GM12878 (cell line): ENCODE measurements around the gene ADGRB2. TPM values are rescaled to one million over a fixed set of nuclear protein-coding genes. Genes with fewer than 3 reads are reported as not detected.

Source experiments
- ATAC-seq: fragments of 200-7000 bp; cut with Tn5 transposase; 3 replicates; pipeline ENCODE4 v1.9.1; 2020; ENCODE audit warnings: mild to moderate bottlenecking, moderate library complexity
- BruUV-seq: library from RNA; stranded (reverse); fragments of 400-500 nt; replicated peaks from 2 replicates; lab custom pipeline; 2021; lab: Mats Ljungman, UMichigan
- CTCF ChIA-PET: fragments of 300-600 bp; sonication (Branson Sonifier 250); formaldehyde crosslinking; extraction: SDS; loops from one replicate; lab custom pipeline; 2021; ENCODE audit warnings: inconsistent platforms; lab: Yijun Ruan, JAX
- POLR2A ChIA-PET: fragments of 350-600 bp; formaldehyde crosslinking; extraction: SDS; loops from one replicate; lab custom pipeline; 2021; ENCODE audit warnings: inconsistent platforms; lab: Charles Lee
- RAD21 ChIA-PET: fragments of 300-600 bp; sonication (Branson Sonifier 250); formaldehyde crosslinking; loops from one replicate; lab custom pipeline; 2023; ENCODE audit warnings: antibody characterized with exemption; ENCODE audit not compliant: unreplicated experiment; lab: Charles Lee
- SMC1A ChIA-PET: fragments of 300-600 bp; sonication (Branson Sonifier 250); formaldehyde crosslinking; loops from one replicate; lab custom pipeline; 2023; ENCODE audit not compliant: unreplicated experiment, uncharacterized antibody; lab: Charles Lee
- DNase-seq: peaks from one replicate; pipeline ENCODE4 v3.0.0-alpha.2; 2011; ENCODE audit warnings: low read depth, low spot score
- FAIRE-seq: peaks from 3 replicates; lab custom pipeline; 2011; peaks lifted over from hg19 to GRCh38; lab: Jason Lieb, UNC
- H2AFZ ChIP-seq: 2 replicates; pipeline ENCODE4 v1.6.0; 2011; ENCODE audit warnings: low read depth, low read length, control low read depth; ENCODE audit not compliant: control insufficient read depth
- H3K27ac ChIP-seq: 2 replicates; pipeline ENCODE4 v1.5.1; 2011; ENCODE audit warnings: control low read depth; ENCODE audit not compliant: control insufficient read depth, insufficient read depth
- H3K27me3 ChIP-seq, 2 experiments: replicated peaks in 1 of 2; 2 replicates each; pipeline versions ENCODE4 v1.6.0 to v1.6.1; 2011; ENCODE audit warnings: low read length in 1 of 2; ENCODE audit not compliant: control insufficient read depth in 2 of 2, insufficient read depth in 2 of 2
- H3K36me3 ChIP-seq, 2 experiments: 2 replicates each; pipeline ENCODE4 v1.5.1; 2011; ENCODE audit warnings: low read length in 1 of 2; ENCODE audit not compliant: control insufficient read depth in 2 of 2, insufficient read depth in 2 of 2
- H3K4me1 ChIP-seq: 2 replicates; pipeline ENCODE4 v1.6.1; 2011; ENCODE audit warnings: mild to moderate bottlenecking, low read length, moderate library complexity, mixed read lengths; ENCODE audit not compliant: control insufficient read depth, insufficient read depth
- H3K4me2 ChIP-seq: 2 replicates; pipeline ENCODE4 v1.6.0; 2011; ENCODE audit warnings: control low read depth; ENCODE audit not compliant: control insufficient read depth, insufficient read depth
- H3K4me3 ChIP-seq: fragments of 200-600 bp; sonication (generic); 2 replicates; pipeline ENCODE4 v1.5.1; 2016
- H3K79me2 ChIP-seq: 2 replicates; pipeline ENCODE4 v1.6.0; 2011; ENCODE audit warnings: low read length; ENCODE audit not compliant: control insufficient read depth, insufficient read depth
- H3K9ac ChIP-seq: 2 replicates; pipeline ENCODE4 v1.8.0; 2011; ENCODE audit warnings: low read length, control low read depth, mixed read lengths; ENCODE audit not compliant: control insufficient read depth, insufficient read depth
- H3K9me3 ChIP-seq: replicated peaks from 3 replicates; pipeline ENCODE4 v1.5.1; 2011; ENCODE audit warnings: mild to moderate bottlenecking, low read length; ENCODE audit not compliant: control insufficient read depth, insufficient read depth
- H4K20me1 ChIP-seq: 2 replicates; pipeline ENCODE4 v1.6.0; 2011; ENCODE audit not compliant: control insufficient read depth, insufficient read depth
- CBFB ChIP-seq: IDR thresholded peaks from 2 replicates; pipeline ENCODE4 v1.6.1; 2016; ENCODE audit warnings: antibody characterized with exemption, low read depth
- CBX5 ChIP-seq: sonication (generic); IDR thresholded peaks from 2 replicates; pipeline ENCODE4 v1.6.1; 2016; ENCODE audit warnings: low read depth, moderate library complexity, mild to moderate bottlenecking, inconsistent platforms
- CEBPB ChIP-seq, 2 experiments: fragments of 150-350 bp in 1 of 2; IDR thresholded peaks; 2 replicates each; pipeline ENCODE4 v1.6.1; 2012 to 2014; ENCODE audit warnings: low read depth in 2 of 2, low read length in 2 of 2, borderline replicate concordance in 1 of 2, inconsistent platforms in 1 of 2
- DPF2 ChIP-seq: fragments of 450-650 bp; IDR thresholded peaks from 2 replicates; pipeline ENCODE4 v1.6.1; 2017; ENCODE audit warnings: mild to moderate bottlenecking
- EGR1 ChIP-seq, 2 experiments: IDR thresholded peaks; 1 replicate in 1 of 2; 2 replicates in 1 of 2; pipeline ENCODE4 v1.6.1; 2011 to 2012; ENCODE audit warnings: low read depth in 2 of 2, low read length in 2 of 2, borderline replicate concordance in 1 of 2, mild to moderate bottlenecking in 1 of 2, moderate library complexity in 1 of 2
- FOS ChIP-seq: IDR thresholded peaks from 3 replicates; pipeline ENCODE4 v1.6.1; 2011; ENCODE audit warnings: borderline replicate concordance; ENCODE audit not compliant: insufficient read length; ENCODE audit errors: extremely low read depth
- JUNB ChIP-seq: IDR thresholded peaks from 2 replicates; pipeline ENCODE4 v1.6.1; 2016; ENCODE audit warnings: antibody characterized with exemption, mild to moderate bottlenecking
- NFIC ChIP-seq: IDR thresholded peaks from 2 replicates; pipeline ENCODE4 v1.6.1; 2012; ENCODE audit warnings: low read depth, mild to moderate bottlenecking, inconsistent platforms, low read length, moderate library complexity
- PAX5 ChIP-seq: IDR thresholded peaks from 2 replicates; pipeline ENCODE4 v1.6.1; 2011; ENCODE audit warnings: low read depth, low read length, borderline replicate concordance
- POU2F2 ChIP-seq: IDR thresholded peaks from 3 replicates; pipeline ENCODE4 v1.6.1; 2011; ENCODE audit warnings: low read depth, mild to moderate bottlenecking, low read length, borderline replicate concordance
- SRF ChIP-seq, 2 experiments: IDR thresholded peaks; 2 replicates each; pipeline ENCODE4 v1.6.1; 2011; ENCODE audit warnings: low read depth in 2 of 2, low read length in 2 of 2, mild to moderate bottlenecking in 1 of 2, moderate library complexity in 1 of 2
- TARDBP ChIP-seq: IDR thresholded peaks from 2 replicates; pipeline ENCODE4 v1.6.1; 2016; ENCODE audit warnings: borderline replicate concordance
- WGBS: methylation state at CpG from one replicate; pipeline ENCODE4 v1.1.6; 2016; ENCODE audit warnings: low lambda C conversion rate; ENCODE audit not compliant: insufficient replicate concordance, insufficient coverage; ENCODE audit errors: missing lambda C conversion rate; 5-methylcytosine and 5-hydroxymethylcytosine counted together
- in situ Hi-C: fragments of 300-500 bp; cut with MboI; formaldehyde crosslinking; loops from 9 replicates; pipeline ENCODE4 v1.14.3; 2018; ENCODE audit warnings: mixed read lengths
- intact Hi-C: fragments of 100-400 bp; cut with micrococcal nuclease; formaldehyde crosslinking; loops from one replicate; pipeline ENCODE4 v1.14.2; 2022; ENCODE audit not compliant: unreplicated experiment
- polyA plus RNA-seq, 11 experiments: library from polyadenylated mRNA; depleted of rRNA in 4 of 11; unstranded in 6 of 11; stranded (reverse) in 5 of 11; fragments of >200 nt; fragmentation: Nextera tagmentation in 4 of 11; fragmentation: Illumina TruSeq in 1 of 11; extraction: Ambion mirVana in 4 of 11; extraction: Trizol in 1 of 11; gene quantifications; 1 replicate in 1 of 11; 2 replicates in 10 of 11; pipeline versions ENCODE4 v1.2.1 to v1.2.3, GENCODE V29; 2011 to 2016; ENCODE audit warnings: inconsistent platforms in 2 of 11, missing spikeins in 2 of 11, low read depth in 1 of 11
- total RNA-seq, 4 experiments: library from RNA; depleted of rRNA in 3 of 4; stranded (reverse); fragments of >200 nt in 3 of 4; fragmentation: Illumina TruSeq in 1 of 4; extraction: Trizol in 1 of 4; gene quantifications; 2 replicates each; pipeline versions ENCODE4 v1.2.1 to v1.2.3, GENCODE V29; 2013 to 2021
- TF ChIP-seq, protein P1 (sequence below): fragments of 450-650 bp; formaldehyde crosslinking; IDR thresholded peaks from 2 replicates; pipeline ENCODE4 v1.5.0; 2022; ENCODE audit warnings: mild to moderate bottlenecking, missing genetic modification characterization
- TF ChIP-seq, protein P2 (sequence below): fragments of 450-650 bp; IDR thresholded peaks from 2 replicates; pipeline ENCODE4 v1.6.1; 2016; ENCODE audit warnings: mild to moderate bottlenecking
- TF ChIP-seq, protein P3 (sequence below): fragments of 450-650 bp; IDR thresholded peaks from 2 replicates; pipeline ENCODE4 v1.6.1; 2016; ENCODE audit warnings: mild to moderate bottlenecking

ADGRB2 gene
- total and polyA plus RNA-seq, 10 of the 15 experiments (the other 5 are each of a cell fraction or from before 2014, with no cell fraction given) = 0.11 to 0.33 (median 0.18) TPM; not detected in 4

DNA sequence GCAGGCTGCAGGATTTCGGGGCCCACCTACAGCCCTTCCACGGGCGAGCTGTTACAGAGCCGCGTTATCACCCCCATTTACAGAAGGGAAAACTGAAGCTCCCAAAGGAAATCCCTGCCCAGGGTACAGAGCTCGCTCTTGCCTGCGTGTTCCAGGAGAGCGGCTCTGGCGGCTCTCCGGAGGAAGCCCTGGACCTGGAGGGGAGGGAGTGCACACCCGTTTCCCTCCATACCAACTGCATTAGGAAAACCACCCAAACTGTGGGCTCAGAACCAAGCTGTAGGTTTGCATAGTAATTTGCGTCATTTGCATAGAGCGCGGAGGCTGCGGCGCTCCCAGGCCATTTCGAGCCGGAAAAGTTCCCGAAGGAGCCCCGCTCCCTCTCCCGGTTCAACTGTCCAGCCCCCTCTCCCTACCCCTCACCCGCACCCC is 24.7 kb upstream of the ADGRB2 start (continued):
- TF ChIP-seq, protein P1, sequence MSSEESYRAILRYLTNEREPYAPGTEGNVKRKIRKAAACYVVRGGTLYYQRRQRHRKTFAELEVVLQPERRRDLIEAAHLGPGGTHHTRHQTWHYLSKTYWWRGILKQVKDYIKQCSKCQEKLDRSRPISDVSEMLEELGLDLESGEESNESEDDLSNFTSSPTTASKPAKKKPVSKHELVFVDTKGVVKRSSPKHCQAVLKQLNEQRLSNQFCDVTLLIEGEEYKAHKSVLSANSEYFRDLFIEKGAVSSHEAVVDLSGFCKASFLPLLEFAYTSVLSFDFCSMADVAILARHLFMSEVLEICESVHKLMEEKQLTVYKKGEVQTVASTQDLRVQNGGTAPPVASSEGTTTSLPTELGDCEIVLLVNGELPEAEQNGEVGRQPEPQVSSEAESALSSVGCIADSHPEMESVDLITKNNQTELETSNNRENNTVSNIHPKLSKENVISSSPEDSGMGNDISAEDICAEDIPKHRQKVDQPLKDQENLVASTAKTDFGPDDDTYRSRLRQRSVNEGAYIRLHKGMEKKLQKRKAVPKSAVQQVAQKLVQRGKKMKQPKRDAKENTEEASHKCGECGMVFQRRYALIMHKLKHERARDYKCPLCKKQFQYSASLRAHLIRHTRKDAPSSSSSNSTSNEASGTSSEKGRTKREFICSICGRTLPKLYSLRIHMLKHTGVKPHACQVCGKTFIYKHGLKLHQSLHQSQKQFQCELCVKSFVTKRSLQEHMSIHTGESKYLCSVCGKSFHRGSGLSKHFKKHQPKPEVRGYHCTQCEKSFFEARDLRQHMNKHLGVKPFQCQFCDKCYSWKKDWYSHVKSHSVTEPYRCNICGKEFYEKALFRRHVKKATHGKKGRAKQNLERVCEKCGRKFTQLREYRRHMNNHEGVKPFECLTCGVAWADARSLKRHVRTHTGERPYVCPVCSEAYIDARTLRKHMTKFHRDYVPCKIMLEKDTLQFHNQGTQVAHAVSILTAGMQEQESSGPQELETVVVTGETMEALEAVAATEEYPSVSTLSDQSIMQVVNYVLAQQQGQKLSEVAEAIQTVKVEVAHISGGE (CRISPR knock-in tag) = no peak
- TF ChIP-seq PAX5 = no peak
- TF ChIP-seq EGR1 (IDR thresholded peaks at IDR 0.05; ENCODE audit: borderline replicate concordance in 1 of 2, low read depth in 2 of 2, low read length in 2 of 2) = no peak
- peak; percentile 90; the same call in 1 of the 3 replicates for TF ChIP-seq POU2F2
- no peak for TF ChIP-seq CBFB

DNA sequence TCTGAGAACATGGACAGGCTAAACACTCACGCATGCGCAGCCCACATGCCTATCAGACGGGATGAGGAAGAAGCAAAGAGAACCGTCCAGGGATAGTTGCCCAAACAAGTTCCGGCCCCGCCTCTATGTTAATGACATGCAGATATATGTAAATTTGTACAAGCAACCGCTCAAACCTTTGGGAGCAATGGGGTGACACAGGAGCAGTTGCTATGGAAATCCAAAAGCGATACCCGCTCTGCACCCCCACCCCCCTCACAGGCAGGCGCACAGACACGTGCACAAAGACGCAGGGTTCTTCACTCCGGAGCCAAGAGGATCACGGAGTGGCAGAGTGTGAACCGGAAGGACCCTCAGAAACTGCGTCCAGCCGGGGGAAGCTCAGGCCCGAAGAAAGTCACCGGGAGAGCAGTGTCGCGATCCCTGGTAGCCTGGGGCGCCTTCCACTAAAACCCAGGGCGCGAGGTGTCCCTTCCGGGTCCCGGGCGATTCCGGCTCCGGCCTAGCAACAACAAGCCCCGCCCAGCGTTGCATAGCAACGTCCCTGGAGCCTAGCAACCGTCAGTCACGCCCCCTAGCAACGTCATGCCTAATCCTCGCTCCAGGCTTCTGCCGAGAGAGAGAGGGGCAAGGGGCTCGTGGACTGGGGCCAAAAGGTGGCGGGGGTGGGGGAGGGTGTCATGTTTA is 24.1 kb upstream of the ADGRB2 start:
- Histone ChIP-seq H3K4me1 (peaks cover 19% of the 10 kb centered on the region), H3K9me3 (no peaks in the 10 kb centered on the region), H3K36me3 (no peaks in the 10 kb centered on the region), H3K27me3 (no peaks in the 10 kb centered on the region), H4K20me1 (no peaks in the 10 kb centered on the region), H3K4me3 (peak overlapping the region; percentile 79), H3K27ac (peak overlapping the region; percentile 83), H3K4me2 (peak overlapping the region; percentile 98), H3K79me2 (no peaks in the 10 kb centered on the region), H2AFZ (peak overlapping the region; percentile 98), H3K9ac (peak overlapping the region; percentile 83)
- FAIRE-seq = peak; percentile 98
- ChIA-PET RAD21 (interaction anchor here (0.9 to 3.2 kb wide), 42 partner anchors 22 to 625 kb away, joined by 3 to 62 read pairs (median 5); partner anchors contain the start of genes COL16A1, PEF1, PTP4A2 and SPOCD1), CTCF (interaction anchor here (0.6 to 5.4 kb wide), 55 partner anchors 8 to 626 kb away, joined by 3 to 90 read pairs (median 5); partner anchors contain the start of genes ADGRB2, COL16A1 and PEF1), POLR2A (interaction anchor here (0.7 to 1.4 kb wide), 4 partner anchors 84 to 175 kb away, joined by 3 to 5 read pairs (median 3); no protein-coding TSS in a partner anchor), SMC1A (interaction anchor here (0.8 to 3.7 kb wide), 37 partner anchors 18 to 394 kb away, joined by 3 to 38 read pairs (median 4); partner anchors contain the start of genes COL16A1 and PEF1)
- WGBS = under 1% methylated on average over 39 of the region's 39 CpGs
- in situ Hi-C loops = no loop called here
- no TSS peak for BruUV-seq
- peak; percentile 85 for ATAC-seq
- intact Hi-C loops = loop anchor here (2.0 kb wide), 1 partner anchor 223 kb away; no protein-coding TSS in a partner anchor
- peak; percentile 74 for DNase-seq
- TF ChIP-seq SRF (IDR thresholded peaks at IDR 0.05; ENCODE audit: low read depth in 2 of 2, low read length in 2 of 2) (no peak), TARDBP (no peak), FOS (no peak), NFIC (no peak), CBX5 (no peak), DPF2 (0 out of 2 replicates have a peak, but pooled peaks have one; percentile 41), POU2F2 (peak; percentile 90), CEBPB (IDR thresholded peaks at IDR 0.05; ENCODE audit: borderline replicate concordance in 1 of 2, low read depth in 2 of 2, low read length in 2 of 2) (no peak), JUNB (no peak)
- TF ChIP-seq, protein P2, sequence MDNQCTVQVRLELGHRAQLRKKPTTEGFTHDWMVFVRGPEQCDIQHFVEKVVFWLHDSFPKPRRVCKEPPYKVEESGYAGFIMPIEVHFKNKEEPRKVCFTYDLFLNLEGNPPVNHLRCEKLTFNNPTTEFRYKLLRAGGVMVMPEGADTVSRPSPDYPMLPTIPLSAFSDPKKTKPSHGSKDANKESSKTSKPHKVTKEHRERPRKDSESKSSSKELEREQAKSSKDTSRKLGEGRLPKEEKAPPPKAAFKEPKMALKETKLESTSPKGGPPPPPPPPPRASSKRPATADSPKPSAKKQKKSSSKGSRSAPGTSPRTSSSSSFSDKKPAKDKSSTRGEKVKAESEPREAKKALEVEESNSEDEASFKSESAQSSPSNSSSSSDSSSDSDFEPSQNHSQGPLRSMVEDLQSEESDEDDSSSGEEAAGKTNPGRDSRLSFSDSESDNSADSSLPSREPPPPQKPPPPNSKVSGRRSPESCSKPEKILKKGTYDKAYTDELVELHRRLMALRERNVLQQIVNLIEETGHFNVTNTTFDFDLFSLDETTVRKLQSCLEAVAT = no peak
- TF ChIP-seq, protein P3, sequence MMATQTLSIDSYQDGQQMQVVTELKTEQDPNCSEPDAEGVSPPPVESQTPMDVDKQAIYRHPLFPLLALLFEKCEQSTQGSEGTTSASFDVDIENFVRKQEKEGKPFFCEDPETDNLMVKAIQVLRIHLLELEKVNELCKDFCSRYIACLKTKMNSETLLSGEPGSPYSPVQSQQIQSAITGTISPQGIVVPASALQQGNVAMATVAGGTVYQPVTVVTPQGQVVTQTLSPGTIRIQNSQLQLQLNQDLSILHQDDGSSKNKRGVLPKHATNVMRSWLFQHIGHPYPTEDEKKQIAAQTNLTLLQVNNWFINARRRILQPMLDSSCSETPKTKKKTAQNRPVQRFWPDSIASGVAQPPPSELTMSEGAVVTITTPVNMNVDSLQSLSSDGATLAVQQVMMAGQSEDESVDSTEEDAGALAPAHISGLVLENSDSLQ = peak; percentile 97
